Activated T-helper 2 cell treated with anti-CD3 and anti-CD28 coated beads, Interferon-gamma antibody, Interleukin-2, Interleukin-4, amounts not matched to agents 10 μg/mL and 5 μg/mL and 100 μg/mL, durations not matched to agents 14 hours and 24 hours and 36 hours (primary cell): ENCODE data around the gene TSPEAR. TPM values are rescaled to one million over a fixed set of nuclear protein-coding genes. Genes with fewer than 3 reads are reported as not detected.
"Not testable (repeated sequence)": the region's sequence is repeated elsewhere in the genome, so short reads cannot be mapped to it uniquely, and the experiment has no call there.

Experiments used
- DNase-seq: peaks from one replicate; pipeline ENCODE4 v3.0.0; 2021; ENCODE audit warnings: low spot score
- H3K27ac Mint-ChIP-seq: one replicate; pipeline ENCODE4 v1.8.0; 2021; ENCODE audit warnings: mixed read lengths
- H3K27me3 Mint-ChIP-seq: one replicate; pipeline ENCODE4 v1.8.0; 2021; ENCODE audit warnings: low read depth, mixed read lengths
- H3K36me3 Mint-ChIP-seq: one replicate; pipeline ENCODE4 v1.8.0; 2021; ENCODE audit warnings: low read depth, mixed read lengths
- H3K4me1 Mint-ChIP-seq: one replicate; pipeline ENCODE4 v1.8.0; 2021; ENCODE audit warnings: low read depth, mixed read lengths
- H3K4me3 Mint-ChIP-seq: one replicate; pipeline ENCODE4 v1.8.0; 2021; ENCODE audit warnings: low read depth, mild to moderate bottlenecking, moderate library complexity, mixed read lengths
- H3K9me3 Mint-ChIP-seq: one replicate; pipeline ENCODE4 v1.8.0; 2021; ENCODE audit warnings: mixed read lengths
- intact Hi-C: fragments of 100-400 bp; cut with micrococcal nuclease; formaldehyde crosslinking; loops from one replicate; pipeline ENCODE4 v1.15.1; 2023
- total RNA-seq: library from RNA; stranded (reverse); gene quantifications from 2 replicates; pipeline ENCODE4 v1.2.3, GENCODE V29; 2022

TSPEAR gene
- total RNA-seq, 1 donor from 2014 or later, result not detected

DNA sequence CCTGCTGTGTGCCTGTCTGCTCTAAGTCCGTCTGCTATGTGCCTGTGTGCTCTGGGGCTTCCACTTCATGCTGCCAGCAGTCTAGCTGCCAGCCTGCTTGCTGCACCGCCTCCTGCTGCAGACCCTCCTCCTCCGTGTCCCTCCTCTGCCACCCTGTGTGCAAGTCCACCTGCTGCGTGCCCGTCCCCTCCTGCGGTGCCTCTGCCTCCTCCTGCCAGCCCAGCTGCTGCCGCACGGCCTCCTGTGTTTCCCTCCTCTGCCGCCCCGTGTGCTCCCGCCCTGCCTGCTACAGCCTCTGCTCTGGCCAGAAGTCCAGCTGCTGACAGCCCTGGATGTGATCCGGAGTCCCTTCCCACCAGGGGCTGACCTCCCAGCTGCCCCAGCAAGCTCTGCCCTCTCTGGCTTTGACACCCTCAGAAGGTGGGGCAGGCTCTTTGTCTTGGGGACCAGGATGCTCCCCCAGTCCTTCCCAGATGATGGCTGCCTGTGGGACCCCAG, 73.5 kb downstream of the TSPEAR start:
- DNase-seq, H3K27me3 Mint-ChIP-seq, H3K4me3 Mint-ChIP-seq, H3K36me3 Mint-ChIP-seq, H3K4me1 Mint-ChIP-seq, H3K27ac Mint-ChIP-seq, intact Hi-C loops: not testable (repeated sequence)
- H3K9me3 Mint-ChIP-seq, result peaks cover 29% of the 10 kb centered on the region

DNA sequence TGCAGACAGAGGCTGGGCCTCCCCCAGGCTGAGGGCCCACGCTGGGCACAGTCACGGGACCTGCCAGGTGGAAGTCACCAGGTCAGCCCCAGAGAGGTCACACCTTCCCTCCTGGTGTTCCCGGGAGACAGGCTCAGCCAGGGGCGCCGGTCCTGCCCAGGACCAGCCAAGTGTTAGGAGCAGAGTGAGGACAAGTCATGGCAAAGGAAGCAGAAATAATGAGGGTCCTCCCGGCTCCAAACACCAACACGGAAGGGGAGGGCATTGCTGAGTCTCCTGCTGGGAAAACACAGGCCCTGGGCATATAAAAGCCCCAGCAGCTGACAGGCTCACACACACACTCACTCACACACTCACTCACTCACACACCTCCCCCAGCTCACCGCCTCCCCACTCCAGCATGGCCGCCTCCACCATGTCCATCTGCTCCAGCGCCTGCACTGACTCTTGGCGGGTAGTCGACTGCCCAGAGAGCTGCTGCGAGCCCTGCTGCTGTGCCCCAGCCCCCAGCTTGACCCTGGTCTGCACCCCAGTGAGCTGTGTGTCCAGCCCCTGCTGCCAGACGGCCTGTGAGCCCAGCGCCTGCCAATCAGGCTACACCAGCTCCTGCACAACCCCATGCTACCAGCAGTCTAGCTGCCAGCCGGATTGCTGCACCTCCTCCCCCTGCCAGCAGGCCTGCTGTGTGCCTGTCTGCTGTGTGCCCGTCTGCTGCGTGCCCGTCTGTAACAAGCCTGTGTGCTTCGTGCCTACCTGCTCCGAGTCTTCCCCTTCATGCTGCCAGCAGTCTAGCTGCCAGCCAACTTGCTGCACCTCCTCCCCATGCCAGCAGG, 74.1 kb downstream of the TSPEAR start, which contains the start of gene KRTAP10-10:
Gene KRTAP10-10, plus strand, starts transcription at position 339 of the 833 bp plus-strand sequence. Its CDS starts 62 bp downstream, at position 401.
- Mint-ChIP-seq H3K4me1 (no peaks in the 10 kb centered on the region), H3K27ac (no peak within 1 kb of the TSS), H3K9me3 (peaks cover 31% of the 10 kb centered on the region), H3K4me3 (no peak within 1 kb of the TSS), H3K27me3 (peaks cover 2% of the 10 kb centered on the region), H3K36me3 (no peaks in the 10 kb centered on the region)
- no peak for DNase-seq
- intact Hi-C loops, result no loop called here

DNA sequence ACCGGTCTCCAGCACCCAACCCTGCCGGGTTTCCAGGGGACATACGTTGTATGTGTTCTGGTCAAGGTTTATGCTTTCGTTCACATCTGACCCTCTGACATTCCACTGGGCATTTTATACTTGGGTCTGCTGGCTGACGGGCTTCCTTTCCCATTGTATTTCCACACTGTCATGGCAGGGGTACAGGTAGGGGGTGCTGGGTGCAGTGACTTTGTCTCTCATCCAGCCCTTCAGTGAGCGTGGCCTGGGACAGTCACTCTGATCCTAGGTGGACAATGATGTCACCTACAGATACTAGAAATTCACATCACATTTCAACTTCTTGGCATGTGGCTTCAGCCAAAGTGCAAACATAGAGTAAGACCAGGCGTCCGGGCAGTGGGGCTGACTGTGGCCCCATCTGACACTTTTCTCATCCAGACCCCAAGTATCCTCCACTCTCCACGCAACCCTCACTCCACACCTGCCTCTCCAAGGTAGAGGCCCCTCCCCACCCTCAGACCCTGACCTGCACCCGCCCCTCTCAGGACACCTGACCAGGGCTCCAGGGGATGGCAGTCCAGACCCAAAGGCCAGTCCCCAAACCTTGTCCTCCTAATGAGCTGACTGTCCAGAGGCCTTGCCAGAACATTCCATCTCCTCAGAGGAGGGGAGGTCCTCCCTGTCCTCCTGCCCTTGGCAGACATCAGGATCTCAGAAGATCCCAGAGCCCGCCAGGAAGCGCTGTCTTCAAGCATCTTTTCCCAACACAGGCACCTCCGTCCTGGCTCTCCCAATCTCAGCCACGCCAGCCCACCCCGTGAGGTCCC, 75.0 kb downstream of the TSPEAR start:
- no peak for DNase-seq
- Mint-ChIP-seq H3K27ac (no peak overlapping the region), H3K36me3 (no peaks in the 10 kb centered on the region), H3K9me3 (peaks cover 31% of the 10 kb centered on the region), H3K4me1 (no peaks in the 10 kb centered on the region), H3K27me3 (peaks cover 2% of the 10 kb centered on the region), H3K4me3 (no peak overlapping the region)
- intact Hi-C loops, result no loop called here

DNA sequence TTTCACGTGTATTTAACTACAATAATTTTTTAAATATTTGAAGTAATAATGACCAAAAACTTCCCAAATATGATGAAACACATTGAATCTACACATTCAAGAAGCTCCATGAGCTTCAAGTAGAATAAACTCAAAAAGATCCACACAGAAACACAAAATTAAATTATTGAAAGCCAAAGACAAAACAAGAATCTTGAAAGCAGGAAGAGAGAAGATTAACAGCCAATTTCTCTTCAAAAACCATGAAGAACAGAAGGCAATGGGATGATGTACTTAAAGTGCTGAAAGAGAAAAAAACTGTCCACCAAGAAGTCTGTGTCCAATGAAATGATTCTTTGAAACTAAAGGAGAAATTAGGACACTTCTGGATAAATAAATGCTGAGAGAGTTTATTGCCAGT, 79.3 kb downstream of the TSPEAR start:
- peaks cover 2% of the 10 kb centered on the region for H3K27me3 Mint-ChIP-seq
- intact Hi-C loops, result no loop called here
- no peak overlapping the region for H3K4me3 Mint-ChIP-seq
- DNase-seq, result no peak
- H3K9me3 Mint-ChIP-seq, result peaks cover 33% of the 10 kb centered on the region
- H3K27ac Mint-ChIP-seq, result no peak overlapping the region
- H3K4me1 Mint-ChIP-seq, result peaks cover 6% of the 10 kb centered on the region
- peaks cover 7% of the 10 kb centered on the region for H3K36me3 Mint-ChIP-seq

DNA sequence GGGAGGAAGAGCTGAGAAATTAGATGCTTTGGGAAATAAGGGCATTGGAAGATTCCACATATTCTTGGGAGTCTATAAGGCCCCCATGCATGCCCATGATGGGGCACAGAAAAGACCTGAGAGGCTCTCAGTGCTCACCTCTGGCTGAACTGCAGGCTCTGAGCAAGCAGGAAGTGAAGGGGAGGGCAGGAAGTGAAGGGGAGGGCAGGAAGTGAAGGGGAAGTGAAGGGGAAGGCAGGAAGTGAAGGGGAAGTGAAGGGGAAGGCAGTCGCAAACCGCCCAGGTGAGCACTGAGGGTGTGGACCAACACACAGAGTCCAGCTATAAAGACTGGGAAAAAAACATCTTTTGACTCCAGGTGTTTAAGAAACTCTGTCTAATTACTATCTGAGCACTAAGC, 80.9 kb downstream of the TSPEAR start:
- Mint-ChIP-seq H3K4me3 (no peak overlapping the region), H3K36me3 (peaks cover 7% of the 10 kb centered on the region), H3K9me3 (peaks cover 33% of the 10 kb centered on the region), H3K27me3 (peaks cover 2% of the 10 kb centered on the region), H3K4me1 (peaks cover 6% of the 10 kb centered on the region), H3K27ac (no peak overlapping the region)
- intact Hi-C loops, result no loop called here
- no peak for DNase-seq

DNA sequence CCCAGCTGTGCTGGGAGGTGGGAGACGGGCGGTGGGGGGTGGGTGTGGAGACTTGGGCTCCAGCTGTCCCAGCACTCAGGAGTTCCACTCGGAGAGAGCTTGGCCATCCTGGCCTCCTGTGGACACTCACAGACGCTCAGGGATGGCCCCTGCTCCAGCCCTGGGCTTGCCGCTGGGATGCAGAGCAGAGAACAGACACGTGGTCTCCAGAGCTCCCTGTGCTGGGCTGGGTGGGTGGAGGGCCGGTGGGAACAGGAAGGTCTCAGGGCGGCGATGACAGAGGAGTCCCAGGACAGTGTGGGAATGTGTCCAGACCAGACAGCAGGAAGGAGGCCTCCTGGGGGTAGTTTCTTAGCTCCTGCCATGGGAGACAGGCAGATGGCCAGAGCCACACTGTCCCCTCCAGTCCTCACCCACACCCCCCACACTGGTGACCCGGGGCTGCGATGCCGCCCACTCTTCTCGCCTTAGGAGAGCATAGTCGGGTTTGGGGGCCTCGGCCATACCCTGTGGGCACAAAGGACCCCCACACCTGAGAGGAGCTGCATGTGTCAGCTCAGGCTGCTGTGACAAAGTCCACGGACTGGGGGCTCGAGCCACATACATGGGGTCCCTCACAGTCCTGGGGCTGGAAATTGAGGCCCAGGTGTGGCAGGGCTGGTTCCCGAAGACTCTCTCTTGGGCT, 82.5 kb downstream of the TSPEAR start:
- peaks cover 6% of the 10 kb centered on the region for H3K4me1 Mint-ChIP-seq
- no peak for DNase-seq
- intact Hi-C loops, result no loop called here
- peaks cover 4% of the 10 kb centered on the region for H3K27me3 Mint-ChIP-seq
- no peak overlapping the region for H3K27ac Mint-ChIP-seq
- H3K4me3 Mint-ChIP-seq, result no peak overlapping the region
- H3K36me3 Mint-ChIP-seq, result peaks cover 7% of the 10 kb centered on the region
- peaks cover 45% of the 10 kb centered on the region for H3K9me3 Mint-ChIP-seq

DNA sequence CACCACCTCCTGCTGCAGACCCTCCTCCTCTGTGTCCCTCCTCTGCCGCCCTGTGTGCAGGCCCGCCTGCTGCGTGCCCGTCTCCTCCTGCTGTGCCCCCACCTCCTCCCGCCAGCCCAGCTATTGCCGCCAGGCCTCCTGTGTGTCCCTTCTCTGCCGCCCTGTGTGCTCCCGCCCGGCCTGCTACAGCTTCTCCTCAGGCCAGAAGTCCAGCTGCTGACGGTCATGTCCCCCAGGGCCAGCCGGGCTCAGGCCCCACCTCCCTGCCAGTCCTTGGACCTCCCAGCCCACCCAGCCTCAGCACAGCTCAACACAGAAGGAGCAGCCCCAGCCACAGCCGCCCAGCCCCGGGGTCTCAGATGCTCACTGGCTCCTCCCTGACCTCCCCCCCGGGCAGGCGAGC, 83.5 kb downstream of the TSPEAR start:
- intact Hi-C loops, H3K27ac Mint-ChIP-seq, H3K36me3 Mint-ChIP-seq, H3K4me3 Mint-ChIP-seq, H3K27me3 Mint-ChIP-seq, H3K4me1 Mint-ChIP-seq, DNase-seq: not testable (repeated sequence)
- peaks cover 49% of the 10 kb centered on the region for H3K9me3 Mint-ChIP-seq

DNA sequence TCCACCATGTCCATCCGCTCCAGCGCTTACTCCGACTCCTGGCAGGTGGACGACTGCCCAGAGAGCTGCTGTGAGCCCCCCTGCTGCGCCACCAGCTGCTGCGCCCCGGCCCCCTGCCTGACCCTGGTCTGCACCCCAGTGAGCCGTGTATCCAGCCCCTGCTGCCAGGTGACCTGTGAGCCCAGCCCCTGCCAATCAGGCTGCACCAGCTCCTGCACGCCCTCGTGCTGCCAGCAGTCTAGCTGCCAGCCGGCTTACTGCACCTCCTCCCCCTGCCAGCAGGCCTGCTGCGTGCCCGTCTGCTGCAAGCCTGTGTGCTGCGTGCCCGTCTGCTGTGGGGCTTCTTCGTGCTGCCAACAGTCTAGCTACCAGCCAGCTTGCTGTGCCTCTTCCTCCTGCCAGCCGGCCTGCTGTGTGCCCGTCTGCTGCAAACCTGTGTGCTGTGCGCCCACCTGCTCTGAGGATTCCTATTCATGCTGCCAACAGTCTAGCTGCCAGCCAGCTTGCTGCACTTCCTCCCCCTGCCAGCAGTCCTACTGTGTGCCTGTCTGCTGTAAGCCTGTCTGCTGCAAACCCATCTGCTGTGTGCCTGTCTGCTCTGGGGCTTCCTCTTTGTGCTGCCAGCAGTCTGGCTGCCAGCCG, 84.1 kb downstream of the TSPEAR start:
- H3K4me3 Mint-ChIP-seq, H3K27ac Mint-ChIP-seq, intact Hi-C loops, DNase-seq, H3K4me1 Mint-ChIP-seq, H3K27me3 Mint-ChIP-seq, H3K36me3 Mint-ChIP-seq: not testable (repeated sequence)
- H3K9me3 Mint-ChIP-seq, result peaks cover 53% of the 10 kb centered on the region

DNA sequence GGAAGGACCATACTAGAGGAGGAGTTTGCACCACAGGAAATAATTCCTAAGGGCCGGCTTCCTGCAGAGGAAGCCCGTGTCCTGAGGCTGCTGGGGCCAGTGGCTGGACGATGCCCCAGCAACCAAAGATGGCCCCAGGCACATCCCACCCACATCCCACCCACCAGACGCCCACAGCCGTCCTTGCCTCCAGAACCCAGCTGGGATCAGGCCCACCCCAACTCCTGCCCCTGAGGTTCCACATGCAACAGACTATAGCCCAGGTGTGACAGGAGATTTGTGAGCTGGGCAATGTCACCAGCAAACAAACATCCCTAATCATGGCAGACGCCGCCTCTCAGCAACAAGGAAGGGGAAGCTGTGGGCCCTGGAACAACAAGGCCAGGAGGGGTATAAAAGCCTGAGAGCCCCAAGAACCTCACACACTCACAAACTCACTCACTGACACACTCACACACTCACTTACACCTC, 84.7 kb downstream of the TSPEAR start, which contains the start of gene KRTAP10-9:
Gene KRTAP10-9, plus strand, starts transcription at position 421 of the 471 bp plus-strand sequence. CDS start 79 bp downstream, outside the sequence.
- Mint-ChIP-seq H3K4me1 (peaks cover 6% of the 10 kb centered on the region), H3K27me3 (peaks cover 4% of the 10 kb centered on the region), H3K27ac (no peak within 1 kb of the TSS), H3K9me3 (peaks cover 49% of the 10 kb centered on the region), H3K36me3 (peaks cover 7% of the 10 kb centered on the region), H3K4me3 (no peak within 1 kb of the TSS)
- DNase-seq, result no peak
- intact Hi-C loops, result no loop called here

DNA sequence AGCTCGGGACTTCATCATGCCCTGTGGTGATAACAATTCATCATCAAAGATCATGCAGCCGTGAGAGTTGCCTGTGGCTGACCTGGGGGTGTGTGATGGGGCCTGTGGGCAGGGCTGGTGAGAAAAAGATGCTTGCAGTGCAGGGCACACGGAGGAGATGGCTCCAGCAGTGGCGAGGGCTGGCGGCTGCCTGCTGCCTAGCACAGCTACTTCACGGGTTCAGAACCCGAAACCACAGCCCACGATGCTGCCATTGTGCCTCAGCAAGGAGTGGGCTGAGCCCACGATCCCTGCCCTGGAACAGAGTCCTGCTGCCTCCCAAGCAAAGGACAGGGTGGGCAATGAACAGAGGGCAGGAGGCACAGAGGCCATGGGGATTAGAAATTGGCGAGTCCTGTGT, 85.1 kb downstream of the TSPEAR start:
- Mint-ChIP-seq H3K27ac (no peak overlapping the region), H3K9me3 (peaks cover 45% of the 10 kb centered on the region), H3K27me3 (peaks cover 4% of the 10 kb centered on the region), H3K4me3 (no peak overlapping the region), H3K4me1 (peaks cover 6% of the 10 kb centered on the region), H3K36me3 (peaks cover 7% of the 10 kb centered on the region)
- no peak for DNase-seq
- intact Hi-C loops, result no loop called here

DNA sequence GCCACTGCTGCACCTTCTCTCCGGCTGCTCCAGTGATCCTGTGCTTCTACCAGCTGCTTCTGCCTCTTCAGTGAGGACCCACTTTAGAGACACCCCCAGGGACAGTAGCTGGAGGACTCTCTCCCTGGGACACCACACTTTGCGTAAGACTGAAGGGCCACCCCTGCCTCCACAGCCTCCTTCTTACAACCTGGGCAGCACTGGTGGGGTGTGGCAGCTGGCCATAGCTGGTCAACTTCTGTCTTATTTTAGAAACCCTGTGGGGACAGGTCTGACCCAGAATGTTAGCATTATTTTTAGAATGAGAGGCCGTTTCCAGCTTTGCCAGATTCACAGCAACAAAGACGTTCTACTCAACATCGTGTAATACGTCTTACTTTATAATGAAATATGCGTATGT, 85.6 kb downstream of the TSPEAR start:
- intact Hi-C loops, result no loop called here
- peaks cover 4% of the 10 kb centered on the region for H3K36me3 Mint-ChIP-seq
- no peak for DNase-seq
- peaks cover 6% of the 10 kb centered on the region for H3K4me1 Mint-ChIP-seq
- no peak overlapping the region for H3K4me3 Mint-ChIP-seq
- H3K27ac Mint-ChIP-seq, result no peak overlapping the region
- peaks cover 41% of the 10 kb centered on the region for H3K9me3 Mint-ChIP-seq
- peaks cover 4% of the 10 kb centered on the region for H3K27me3 Mint-ChIP-seq

DNA sequence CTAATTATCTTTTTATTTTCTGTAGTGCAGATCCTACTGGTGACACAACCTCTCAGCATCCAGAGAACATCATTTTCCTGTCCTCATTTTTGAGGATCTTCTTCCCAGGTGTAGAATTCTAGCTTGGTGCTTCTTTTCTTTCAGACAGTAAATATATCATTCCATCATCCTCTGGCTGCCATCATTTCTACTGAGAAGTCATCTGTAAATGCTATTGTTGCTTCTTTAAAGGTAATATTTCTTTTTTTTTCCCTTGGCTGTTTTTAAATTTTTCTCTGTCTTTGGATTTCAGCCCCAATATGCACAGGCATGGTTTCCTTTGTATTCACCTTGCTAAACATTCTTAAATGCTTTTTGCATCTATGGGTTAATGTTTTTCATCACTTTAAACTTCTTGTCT, 87.8 kb downstream of the TSPEAR start:
- H3K27me3 Mint-ChIP-seq, result peaks cover 4% of the 10 kb centered on the region
- peaks cover 53% of the 10 kb centered on the region for H3K9me3 Mint-ChIP-seq
- no peak overlapping the region for H3K27ac Mint-ChIP-seq
- intact Hi-C loops, result no loop called here
- H3K4me1 Mint-ChIP-seq, result peaks cover 7% of the 10 kb centered on the region
- DNase-seq, result no peak
- peaks cover 22% of the 10 kb centered on the region for H3K36me3 Mint-ChIP-seq
- no peak overlapping the region for H3K4me3 Mint-ChIP-seq
